OCI-LY3 (cell line): ENCODE results near the gene LHX1.

Experiments used
- EZH2phosphoT487 ChIP-seq: fragments of 200-600 bp; shearing (Covaris generic); IDR thresholded peaks from 2 replicates; pipeline ENCODE4 v1.6.1; 2018; ENCODE audit warnings: antibody characterized with exemption, mixed run types, low read depth
- TF ChIP-seq, protein P1 (sequence below): fragments of 200-600, 300-600 bp; sonication (generic); IDR thresholded peaks from 2 replicates; pipeline ENCODE4 v1.5.1; 2014; ENCODE audit warnings: antibody characterized with exemption, low read length, low read depth

DNA sequence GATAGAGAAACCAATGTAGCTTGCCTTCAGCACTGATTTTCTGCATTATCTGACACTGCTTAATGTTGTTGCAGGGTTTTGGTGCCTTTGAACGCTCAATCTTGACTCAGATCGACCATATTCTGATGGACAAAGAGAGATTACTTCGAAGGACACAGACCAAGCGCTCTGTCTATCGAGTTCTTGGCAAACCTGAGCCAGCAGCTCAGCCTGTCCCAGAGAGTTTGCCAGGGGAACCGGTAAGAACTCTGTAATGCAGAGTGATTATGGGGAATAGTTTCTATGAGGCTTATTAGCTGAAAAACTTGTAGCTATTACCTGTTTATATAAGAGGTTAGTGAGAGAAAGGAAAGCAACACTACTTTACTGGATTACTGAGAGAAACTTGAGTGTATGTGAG, 51.9 kb downstream of the LHX1 start:
- TF ChIP-seq, protein P1, sequence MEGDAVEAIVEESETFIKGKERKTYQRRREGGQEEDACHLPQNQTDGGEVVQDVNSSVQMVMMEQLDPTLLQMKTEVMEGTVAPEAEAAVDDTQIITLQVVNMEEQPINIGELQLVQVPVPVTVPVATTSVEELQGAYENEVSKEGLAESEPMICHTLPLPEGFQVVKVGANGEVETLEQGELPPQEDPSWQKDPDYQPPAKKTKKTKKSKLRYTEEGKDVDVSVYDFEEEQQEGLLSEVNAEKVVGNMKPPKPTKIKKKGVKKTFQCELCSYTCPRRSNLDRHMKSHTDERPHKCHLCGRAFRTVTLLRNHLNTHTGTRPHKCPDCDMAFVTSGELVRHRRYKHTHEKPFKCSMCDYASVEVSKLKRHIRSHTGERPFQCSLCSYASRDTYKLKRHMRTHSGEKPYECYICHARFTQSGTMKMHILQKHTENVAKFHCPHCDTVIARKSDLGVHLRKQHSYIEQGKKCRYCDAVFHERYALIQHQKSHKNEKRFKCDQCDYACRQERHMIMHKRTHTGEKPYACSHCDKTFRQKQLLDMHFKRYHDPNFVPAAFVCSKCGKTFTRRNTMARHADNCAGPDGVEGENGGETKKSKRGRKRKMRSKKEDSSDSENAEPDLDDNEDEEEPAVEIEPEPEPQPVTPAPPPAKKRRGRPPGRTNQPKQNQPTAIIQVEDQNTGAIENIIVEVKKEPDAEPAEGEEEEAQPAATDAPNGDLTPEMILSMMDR: no peak
- TF ChIP-seq EZH2phosphoT487: no peak
